Hepatocyte (in vitro differentiated cells): ENCODE results near the gene BANK1.

Source experiments
- EZH2 ChIP-seq: fragments of 200-600 bp; sonication (generic); IDR thresholded peaks from 2 replicates; pipeline ENCODE4 v1.6.1; 2016; ENCODE audit warnings: antibody characterized with exemption, mild to moderate bottlenecking, borderline replicate concordance
- EZH2phosphoT487 ChIP-seq: fragments of 200-600 bp; sonication (generic); IDR thresholded peaks from one replicate; pipeline ENCODE4 v1.6.1; 2018; ENCODE audit warnings: antibody characterized with exemption, mild to moderate bottlenecking, low read depth, moderate library complexity; ENCODE audit not compliant: unreplicated experiment, severe bottlenecking
- TF ChIP-seq, protein P1 (sequence below): fragments of 200-600 bp; sonication (generic); IDR thresholded peaks from 2 replicates; pipeline ENCODE4 v1.5.1; 2016; ENCODE audit warnings: antibody characterized with exemption, mild to moderate bottlenecking; ENCODE audit not compliant: poor library complexity

GRCh38 chr4:101856149-101856548, 65.6 kb downstream of the BANK1 start:
- no peak for TF ChIP-seq EZH2
- TF ChIP-seq, protein P1, sequence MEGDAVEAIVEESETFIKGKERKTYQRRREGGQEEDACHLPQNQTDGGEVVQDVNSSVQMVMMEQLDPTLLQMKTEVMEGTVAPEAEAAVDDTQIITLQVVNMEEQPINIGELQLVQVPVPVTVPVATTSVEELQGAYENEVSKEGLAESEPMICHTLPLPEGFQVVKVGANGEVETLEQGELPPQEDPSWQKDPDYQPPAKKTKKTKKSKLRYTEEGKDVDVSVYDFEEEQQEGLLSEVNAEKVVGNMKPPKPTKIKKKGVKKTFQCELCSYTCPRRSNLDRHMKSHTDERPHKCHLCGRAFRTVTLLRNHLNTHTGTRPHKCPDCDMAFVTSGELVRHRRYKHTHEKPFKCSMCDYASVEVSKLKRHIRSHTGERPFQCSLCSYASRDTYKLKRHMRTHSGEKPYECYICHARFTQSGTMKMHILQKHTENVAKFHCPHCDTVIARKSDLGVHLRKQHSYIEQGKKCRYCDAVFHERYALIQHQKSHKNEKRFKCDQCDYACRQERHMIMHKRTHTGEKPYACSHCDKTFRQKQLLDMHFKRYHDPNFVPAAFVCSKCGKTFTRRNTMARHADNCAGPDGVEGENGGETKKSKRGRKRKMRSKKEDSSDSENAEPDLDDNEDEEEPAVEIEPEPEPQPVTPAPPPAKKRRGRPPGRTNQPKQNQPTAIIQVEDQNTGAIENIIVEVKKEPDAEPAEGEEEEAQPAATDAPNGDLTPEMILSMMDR, result no peak
- TF ChIP-seq EZH2phosphoT487, result no peak
